K562 treated with DMSO at 1 percent for 48 hours (cell line): ENCODE data around the gene SLC45A1. TPM values are rescaled to one million over a fixed set of nuclear protein-coding genes. Genes with fewer than 3 reads are reported as not detected.

ENCODE experiments used
- total RNA-seq: library from RNA; unstranded; fragments of 300-600 nt; gene quantifications from 2 replicates; pipeline ENCODE4 v1.2.3, GENCODE V29; 2022; ENCODE audit warnings: low replicate concordance; ENCODE audit errors: extremely low read depth

SLC45A1 gene
- total RNA-seq: not detected in 2 replicates

DNA sequence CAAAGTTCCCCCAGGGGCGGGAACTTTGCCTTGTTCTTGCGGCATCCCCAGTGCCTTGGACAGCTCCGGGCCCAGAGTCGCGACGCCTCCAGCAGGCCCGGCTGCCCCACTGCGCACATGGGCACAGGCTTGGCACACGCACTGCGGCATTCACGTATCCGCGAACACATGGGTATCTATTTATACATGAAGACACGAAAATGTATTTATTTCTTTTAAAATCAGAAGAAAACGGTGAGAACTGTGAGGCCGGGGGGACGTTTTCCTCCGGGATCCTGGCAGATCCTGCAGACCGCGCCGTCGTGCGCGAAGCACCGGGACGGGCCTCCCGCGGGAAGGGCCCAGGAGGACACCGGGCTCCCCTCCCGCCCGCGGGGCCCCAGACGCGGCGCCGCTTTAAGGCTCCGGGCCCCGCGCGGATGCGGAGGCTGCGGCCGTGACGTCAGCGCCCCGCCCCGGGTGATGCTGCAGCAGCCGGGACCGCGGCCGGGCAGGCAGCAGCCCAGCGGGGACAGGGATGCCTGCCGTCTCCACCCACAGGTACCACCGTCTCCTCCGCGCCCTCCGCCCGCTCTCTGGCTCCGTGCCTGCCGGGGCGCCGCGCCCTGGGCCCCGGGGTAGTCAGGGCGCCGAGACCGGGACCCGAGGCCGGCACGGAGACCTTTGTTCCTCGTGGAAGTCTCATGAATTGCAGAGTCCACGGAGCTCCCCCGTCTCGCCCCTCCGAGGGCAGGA, at the start of gene SLC45A1:
SLC45A1 (plus strand) TSS at position 468 of the 735 bp plus-strand sequence. CDS start 6,216 bp downstream, outside the sequence.

